ENCODE measurements around the gene NADSYN1.

The NADSYN1 gene

DNA sequence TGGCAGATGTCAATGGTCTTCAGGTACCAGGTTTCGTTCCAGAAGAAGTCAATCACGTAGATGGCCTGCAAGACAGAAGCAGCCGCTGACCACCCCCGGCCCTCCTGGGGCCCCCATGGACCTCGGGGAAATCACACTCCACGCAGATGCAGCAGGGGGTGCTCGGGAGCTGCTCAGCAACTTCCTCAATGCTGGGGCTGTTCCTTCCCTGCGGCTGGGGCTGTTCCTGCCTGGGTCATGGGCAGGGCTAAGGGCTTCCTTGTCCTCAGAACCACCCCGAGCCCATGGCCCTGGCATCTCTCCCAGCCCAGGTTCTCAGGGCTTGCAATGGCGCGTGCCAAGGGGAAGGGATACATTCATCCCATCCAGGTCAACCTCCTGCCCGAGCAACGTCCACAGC, 15.1 kb upstream of the NADSYN1 start:
- H3K4me3 ChIP-seq (replicated peaks; ENCODE audit: low read depth, low read length) = no peak overlapping the region
- TF ChIP-seq, protein P1, sequence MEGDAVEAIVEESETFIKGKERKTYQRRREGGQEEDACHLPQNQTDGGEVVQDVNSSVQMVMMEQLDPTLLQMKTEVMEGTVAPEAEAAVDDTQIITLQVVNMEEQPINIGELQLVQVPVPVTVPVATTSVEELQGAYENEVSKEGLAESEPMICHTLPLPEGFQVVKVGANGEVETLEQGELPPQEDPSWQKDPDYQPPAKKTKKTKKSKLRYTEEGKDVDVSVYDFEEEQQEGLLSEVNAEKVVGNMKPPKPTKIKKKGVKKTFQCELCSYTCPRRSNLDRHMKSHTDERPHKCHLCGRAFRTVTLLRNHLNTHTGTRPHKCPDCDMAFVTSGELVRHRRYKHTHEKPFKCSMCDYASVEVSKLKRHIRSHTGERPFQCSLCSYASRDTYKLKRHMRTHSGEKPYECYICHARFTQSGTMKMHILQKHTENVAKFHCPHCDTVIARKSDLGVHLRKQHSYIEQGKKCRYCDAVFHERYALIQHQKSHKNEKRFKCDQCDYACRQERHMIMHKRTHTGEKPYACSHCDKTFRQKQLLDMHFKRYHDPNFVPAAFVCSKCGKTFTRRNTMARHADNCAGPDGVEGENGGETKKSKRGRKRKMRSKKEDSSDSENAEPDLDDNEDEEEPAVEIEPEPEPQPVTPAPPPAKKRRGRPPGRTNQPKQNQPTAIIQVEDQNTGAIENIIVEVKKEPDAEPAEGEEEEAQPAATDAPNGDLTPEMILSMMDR (IDR thresholded peaks at IDR 0.05; ENCODE audit: low read length, missing control alignments) = no peak
- DNase-seq (ENCODE audit: low read depth) = no peak

DNA sequence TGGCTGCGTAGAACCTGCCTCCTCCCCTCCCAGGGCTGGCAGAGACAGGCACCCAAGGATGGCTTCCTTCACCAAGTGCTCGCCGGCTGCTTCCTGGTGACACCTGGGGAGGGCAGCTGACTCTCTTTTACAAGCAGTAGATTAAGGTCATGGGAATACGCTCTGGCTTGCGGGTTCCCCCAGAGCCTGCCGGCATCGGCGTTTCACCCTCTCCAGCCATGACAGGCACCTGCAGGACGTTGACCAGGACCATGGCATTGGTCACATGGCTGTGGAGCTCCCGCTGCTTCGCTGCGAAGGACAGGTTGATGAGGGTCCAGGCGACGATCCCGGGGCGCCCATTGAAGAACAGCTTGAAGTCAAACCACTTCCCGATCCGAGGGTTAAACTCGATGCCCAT, 14.4 kb upstream of the NADSYN1 start:
- DNase-seq (ENCODE audit: low read depth) = no peak

DNA sequence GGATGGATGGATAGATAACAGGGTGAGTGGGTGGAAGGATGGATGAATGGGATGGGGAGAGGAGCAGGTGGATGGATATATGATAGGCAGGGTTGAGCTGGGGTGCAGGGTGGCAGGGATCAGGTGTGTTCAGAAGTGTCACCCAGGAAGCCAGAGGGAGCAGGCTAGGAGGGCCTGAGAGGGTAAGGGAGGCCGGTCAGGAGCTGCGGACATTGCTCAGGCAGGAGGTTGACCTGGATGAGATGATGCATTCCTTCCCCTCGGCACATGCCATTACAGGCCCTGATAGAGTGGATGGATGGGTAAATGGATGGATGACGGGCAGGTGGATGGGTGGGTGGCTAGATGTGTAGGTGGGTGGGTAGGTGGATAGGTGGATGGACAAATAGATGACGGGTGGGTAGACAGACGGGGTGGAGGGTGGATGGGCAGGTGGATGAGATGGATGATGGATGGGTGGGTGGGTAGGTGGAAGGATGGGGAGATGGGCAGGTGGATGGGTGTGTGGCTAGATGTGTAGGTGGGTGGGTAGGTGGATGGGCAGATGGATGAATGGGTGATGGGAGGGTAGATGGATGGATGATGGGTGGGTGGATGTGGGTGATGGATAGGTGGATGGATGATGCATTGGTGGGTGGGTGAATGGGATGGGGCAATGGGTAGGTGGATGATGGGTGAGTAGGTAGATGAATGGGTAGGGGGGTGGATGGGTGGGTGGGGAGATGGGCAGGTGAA, 12.8 kb upstream of the NADSYN1 start:
- no peak for DNase-seq (ENCODE audit: low read depth)
- no peak overlapping the region for H3K4me3 ChIP-seq (replicated peaks; ENCODE audit: low read depth, low read length)
- TF ChIP-seq, protein P1 (IDR thresholded peaks at IDR 0.05; ENCODE audit: low read length, missing control alignments) = no peak

More for the DNA sequence above, 14.4 kb upstream of the NADSYN1 start:
- H3K4me3 ChIP-seq (replicated peaks; ENCODE audit: low read depth, low read length) = no peak overlapping the region
- TF ChIP-seq, protein P1 (IDR thresholded peaks at IDR 0.05; ENCODE audit: low read length, missing control alignments) = no peak

GRCh38 chr11:71441251-71441650, 11.8 kb upstream of the NADSYN1 start:
- no peak overlapping the region for H3K4me3 ChIP-seq (replicated peaks; ENCODE audit: low read depth, low read length)
- DNase-seq (ENCODE audit: low read depth) = no peak
- TF ChIP-seq, protein P1 (IDR thresholded peaks at IDR 0.05; ENCODE audit: low read length, missing control alignments) = no peak

DNA sequence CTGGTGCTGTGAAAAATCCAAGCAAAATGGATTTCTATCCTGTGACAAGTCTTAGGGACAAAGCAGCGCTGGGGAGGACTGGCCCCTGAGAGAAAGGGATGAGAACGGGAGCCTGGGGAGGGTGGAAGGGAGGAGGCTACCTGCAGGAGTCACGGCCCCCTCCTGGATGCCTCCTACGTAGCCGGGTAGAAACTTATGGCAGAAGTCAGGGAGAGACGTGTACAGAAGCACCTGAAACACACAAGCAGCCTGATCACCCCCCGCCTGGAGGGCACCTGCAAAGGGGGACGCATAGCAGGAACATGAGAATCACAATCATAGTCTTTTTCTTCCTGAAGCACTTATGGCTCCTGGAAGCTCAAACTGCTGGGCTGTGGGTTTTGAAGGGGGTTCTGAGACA, 10.9 kb upstream of the NADSYN1 start:
- no peak overlapping the region for H3K4me3 ChIP-seq (replicated peaks; ENCODE audit: low read depth, low read length)
- TF ChIP-seq, protein P1 (IDR thresholded peaks at IDR 0.05; ENCODE audit: low read length, missing control alignments) = no peak
- no peak for DNase-seq (ENCODE audit: low read depth)

DNA sequence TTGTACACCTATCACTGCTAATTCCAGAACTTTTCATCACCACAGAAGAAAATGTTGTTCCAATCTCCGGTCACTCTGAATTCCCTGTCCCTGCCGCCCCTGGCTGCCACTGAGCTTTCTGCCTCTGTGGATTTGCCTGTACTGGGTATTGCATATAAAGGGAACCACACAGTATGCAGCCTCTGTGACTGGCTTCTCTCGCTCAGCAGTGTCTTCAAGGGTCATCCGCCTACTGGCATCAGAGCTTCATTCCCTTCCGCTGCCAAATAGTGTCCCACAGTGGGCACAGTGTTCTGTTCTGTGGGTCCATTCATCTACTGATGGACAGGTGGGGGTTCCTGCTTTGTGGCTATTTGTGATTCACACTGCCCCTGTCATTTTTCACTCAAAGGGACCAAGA, 10.1 kb upstream of the NADSYN1 start:
- DNase-seq (ENCODE audit: low read depth) = no peak
- H3K4me3 ChIP-seq (replicated peaks; ENCODE audit: low read depth, low read length) = no peak overlapping the region
- TF ChIP-seq, protein P1 (IDR thresholded peaks at IDR 0.05; ENCODE audit: low read length, missing control alignments) = no peak

Measured in fibroblast of pulmonary artery (primary cell).